ENCODE results near the gene KRTAP10-3.

- no peak for TF ChIP-seq CTCF (conservative IDR thresholded peaks at IDR 0.05; ENCODE audit: low read depth, low read length)
- no peak for TF ChIP-seq EZH2 (IDR thresholded peaks at IDR 0.05; ENCODE audit: borderline replicate concordance, low read depth, low read length, poor library complexity, severe bottlenecking)
Measured at GRCh38 chr21:44581158-44581557, 22.6 kb upstream of the KRTAP10-3 start.

All from A673 (cell line).